ENCODE results near the gene TMEM250. TPM values are rescaled to one million over a fixed set of nuclear protein-coding genes. Genes with fewer than 3 reads are reported as not detected.
"Not testable (repeated sequence)": the region's sequence is repeated elsewhere in the genome, so short reads cannot be mapped to it uniquely, and the experiment has no call there.

The TMEM250 gene
- total RNA-seq, 1 donor from 2014 or later = 29.8 TPM

DNA sequence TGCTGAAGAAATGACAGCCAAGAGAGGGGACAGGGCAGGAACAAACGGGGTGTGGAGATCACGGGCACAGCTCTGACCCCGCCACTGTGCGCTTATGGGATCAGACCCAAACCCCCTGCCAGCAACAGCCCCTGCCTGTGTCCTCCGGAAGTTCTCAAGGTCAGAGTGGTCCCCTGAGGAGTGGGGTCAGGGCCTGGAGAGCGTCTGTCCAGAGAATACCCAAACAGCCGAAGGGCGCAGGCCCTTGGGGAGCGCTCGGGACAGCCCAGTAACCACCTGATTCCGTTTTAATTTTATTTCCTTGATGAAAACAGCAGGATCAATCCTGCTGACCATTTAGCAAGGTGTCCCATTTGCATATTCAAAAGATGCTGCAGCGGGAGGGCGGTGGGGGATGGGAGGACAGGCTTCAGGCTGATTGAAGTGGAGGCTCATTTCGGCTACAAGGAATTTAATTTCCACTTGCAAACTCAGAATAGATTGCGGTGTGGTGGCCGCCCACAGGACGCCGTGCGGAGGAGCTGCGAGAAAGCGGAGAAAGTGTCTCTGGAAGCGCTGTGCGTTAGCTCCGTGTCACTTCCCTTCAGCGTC lies 32.6 kb upstream of the TMEM250 start:
- TF ChIP-seq, protein P1, sequence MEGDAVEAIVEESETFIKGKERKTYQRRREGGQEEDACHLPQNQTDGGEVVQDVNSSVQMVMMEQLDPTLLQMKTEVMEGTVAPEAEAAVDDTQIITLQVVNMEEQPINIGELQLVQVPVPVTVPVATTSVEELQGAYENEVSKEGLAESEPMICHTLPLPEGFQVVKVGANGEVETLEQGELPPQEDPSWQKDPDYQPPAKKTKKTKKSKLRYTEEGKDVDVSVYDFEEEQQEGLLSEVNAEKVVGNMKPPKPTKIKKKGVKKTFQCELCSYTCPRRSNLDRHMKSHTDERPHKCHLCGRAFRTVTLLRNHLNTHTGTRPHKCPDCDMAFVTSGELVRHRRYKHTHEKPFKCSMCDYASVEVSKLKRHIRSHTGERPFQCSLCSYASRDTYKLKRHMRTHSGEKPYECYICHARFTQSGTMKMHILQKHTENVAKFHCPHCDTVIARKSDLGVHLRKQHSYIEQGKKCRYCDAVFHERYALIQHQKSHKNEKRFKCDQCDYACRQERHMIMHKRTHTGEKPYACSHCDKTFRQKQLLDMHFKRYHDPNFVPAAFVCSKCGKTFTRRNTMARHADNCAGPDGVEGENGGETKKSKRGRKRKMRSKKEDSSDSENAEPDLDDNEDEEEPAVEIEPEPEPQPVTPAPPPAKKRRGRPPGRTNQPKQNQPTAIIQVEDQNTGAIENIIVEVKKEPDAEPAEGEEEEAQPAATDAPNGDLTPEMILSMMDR (IDR thresholded peaks at IDR 0.05; ENCODE audit: insufficient read depth, low read depth, low read length) = no peak
- TF ChIP-seq EZH2 (IDR thresholded peaks at IDR 0.05; ENCODE audit: insufficient read depth, low read length) = no peak

DNA sequence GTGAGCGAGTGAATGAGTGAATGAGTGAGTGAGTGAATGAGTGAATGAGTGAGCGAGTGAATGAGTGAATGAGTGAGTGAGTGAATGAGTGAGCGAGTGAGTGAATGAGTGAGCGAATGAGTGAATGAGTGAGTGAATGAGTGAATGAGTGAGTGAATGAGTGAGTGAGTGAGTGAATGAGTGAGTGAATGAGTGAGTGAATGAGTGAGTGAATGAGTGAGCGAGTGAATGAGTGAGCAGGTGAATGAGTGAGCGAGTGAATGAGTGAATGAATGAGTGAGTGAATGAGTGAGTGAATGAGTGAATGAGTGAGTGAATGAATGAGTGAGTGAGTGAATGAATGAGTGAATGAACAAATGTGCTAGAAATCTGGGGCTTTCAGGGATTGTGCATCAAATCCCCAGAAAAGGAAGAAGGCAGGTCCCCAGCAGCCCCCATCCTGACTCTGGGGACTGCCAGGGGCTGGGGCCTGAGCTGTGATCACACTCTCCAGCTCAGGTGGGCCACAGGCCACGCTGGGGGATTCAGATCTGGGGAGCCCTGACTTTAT lies 32.1 kb upstream of the TMEM250 start:
- not testable (repeated sequence) for H3K36me3 Mint-ChIP-seq (ENCODE audit: low read depth, unreplicated experiment); H3K9me3 ChIP-seq (ENCODE audit: insufficient read depth, low read depth, low read length); H3K4me1 ChIP-seq (ENCODE audit: insufficient read depth, low read length); H3K4me2 ChIP-seq (ENCODE audit: low read length); H3K4me3 ChIP-seq (ENCODE audit: insufficient read depth, low read depth, low read length); H3K79me2 ChIP-seq (ENCODE audit: insufficient read depth, low read length); H3K4me3 Mint-ChIP-seq (ENCODE audit: unreplicated experiment); H3K9ac ChIP-seq (ENCODE audit: low read length); H3K4me1 Mint-ChIP-seq (ENCODE audit: low read depth, unreplicated experiment); H3K27ac ChIP-seq (ENCODE audit: low read depth, low read length); H2AFZ ChIP-seq (ENCODE audit: low read depth, low read length); H4K20me1 ChIP-seq (ENCODE audit: insufficient read depth, low read length); DNase-seq (ENCODE audit: low read depth); H3K9me3 Mint-ChIP-seq (ENCODE audit: unreplicated experiment); H3K27ac Mint-ChIP-seq (ENCODE audit: unreplicated experiment); H3K36me3 ChIP-seq (ENCODE audit: insufficient read depth, low read length); FAIRE-seq
- peaks cover 31% of the 10 kb centered on the region for H3K27me3 Mint-ChIP-seq (ENCODE audit: low read depth, unreplicated experiment)
- peaks cover 13% of the 10 kb centered on the region for H3K27me3 ChIP-seq (ENCODE audit: insufficient read depth, low read length)

More for the DNA sequence above, 32.6 kb upstream of the TMEM250 start:
- Histone ChIP-seq H3K36me3 (ENCODE audit: insufficient read depth, low read length) (no peaks in the 10 kb centered on the region), H2AFZ (ENCODE audit: low read depth, low read length) (no peak overlapping the region), H3K27ac (ENCODE audit: low read depth, low read length) (no peak overlapping the region), H3K4me1 (ENCODE audit: insufficient read depth, low read length) (no peaks in the 10 kb centered on the region), H3K9ac (ENCODE audit: low read length) (no peak overlapping the region), H3K9me3 (ENCODE audit: insufficient read depth, low read depth, low read length) (no peaks in the 10 kb centered on the region), H3K27me3 (ENCODE audit: insufficient read depth, low read length) (peaks cover 15% of the 10 kb centered on the region), H3K79me2 (ENCODE audit: insufficient read depth, low read length) (no peaks in the 10 kb centered on the region), H3K4me2 (ENCODE audit: low read length) (no peak overlapping the region), H3K4me3 (ENCODE audit: insufficient read depth, low read depth, low read length) (no peak overlapping the region), H4K20me1 (ENCODE audit: insufficient read depth, low read length) (no peaks in the 10 kb centered on the region)
- H3K4me1 Mint-ChIP-seq (ENCODE audit: low read depth, unreplicated experiment) = peaks cover 2% of the 10 kb centered on the region
- peaks cover 26% of the 10 kb centered on the region for H3K27me3 Mint-ChIP-seq (ENCODE audit: low read depth, unreplicated experiment)
- no peaks in the 10 kb centered on the region for H3K9me3 Mint-ChIP-seq (ENCODE audit: unreplicated experiment)
- no peak for DNase-seq (ENCODE audit: low read depth)
- H3K4me3 Mint-ChIP-seq (ENCODE audit: unreplicated experiment) = peak overlapping the region; percentile 57
- H3K36me3 Mint-ChIP-seq (ENCODE audit: low read depth, unreplicated experiment) = peaks cover 3% of the 10 kb centered on the region
- FAIRE-seq = no peak
- no peak overlapping the region for H3K27ac Mint-ChIP-seq (ENCODE audit: unreplicated experiment)

DNA sequence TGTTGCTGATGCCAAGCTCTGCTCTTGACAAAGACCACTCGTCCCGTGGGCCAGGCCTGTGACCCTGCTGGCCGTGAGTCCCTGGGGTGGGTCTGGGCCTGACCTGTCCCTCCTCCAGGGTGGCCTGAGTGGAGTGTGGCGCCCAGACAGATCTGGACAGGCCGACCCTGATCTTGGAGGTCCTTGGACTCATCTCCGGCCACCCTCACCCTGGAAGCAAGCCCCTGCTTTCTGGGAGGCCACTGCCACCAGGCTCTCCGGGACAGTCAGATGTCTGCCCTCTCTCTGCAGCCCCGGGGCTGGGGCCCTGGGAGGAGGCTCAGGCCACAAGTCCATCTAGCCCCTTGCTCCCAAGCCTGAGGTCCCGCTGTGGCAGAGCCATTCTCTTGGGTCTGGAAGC lies 31.2 kb upstream of the TMEM250 start:
- no peak overlapping the region for H3K27ac Mint-ChIP-seq (ENCODE audit: unreplicated experiment)
- Histone ChIP-seq H3K9me3 (ENCODE audit: insufficient read depth, low read depth, low read length) (no peaks in the 10 kb centered on the region), H3K9ac (ENCODE audit: low read length) (no peak overlapping the region), H2AFZ (ENCODE audit: low read depth, low read length) (no peak overlapping the region), H3K79me2 (ENCODE audit: insufficient read depth, low read length) (no peaks in the 10 kb centered on the region), H3K4me3 (ENCODE audit: insufficient read depth, low read depth, low read length) (no peak overlapping the region), H3K27ac (ENCODE audit: low read depth, low read length) (no peak overlapping the region), H4K20me1 (ENCODE audit: insufficient read depth, low read length) (no peaks in the 10 kb centered on the region), H3K4me1 (ENCODE audit: insufficient read depth, low read length) (no peaks in the 10 kb centered on the region), H3K36me3 (ENCODE audit: insufficient read depth, low read length) (no peaks in the 10 kb centered on the region), H3K27me3 (ENCODE audit: insufficient read depth, low read length) (peaks cover 11% of the 10 kb centered on the region), H3K4me2 (ENCODE audit: low read length) (no peak overlapping the region)
- no peak for TF ChIP-seq EZH2 (IDR thresholded peaks at IDR 0.05; ENCODE audit: insufficient read depth, low read length)
- TF ChIP-seq, protein P1 (IDR thresholded peaks at IDR 0.05; ENCODE audit: insufficient read depth, low read depth, low read length) = no peak
- H3K36me3 Mint-ChIP-seq (ENCODE audit: low read depth, unreplicated experiment) = no peaks in the 10 kb centered on the region
- H3K27me3 Mint-ChIP-seq (ENCODE audit: low read depth, unreplicated experiment) = peaks cover 31% of the 10 kb centered on the region
- DNase-seq (ENCODE audit: low read depth) = no peak
- H3K4me1 Mint-ChIP-seq (ENCODE audit: low read depth, unreplicated experiment) = peaks cover 2% of the 10 kb centered on the region
- no peak overlapping the region for H3K4me3 Mint-ChIP-seq (ENCODE audit: unreplicated experiment)
- H3K9me3 Mint-ChIP-seq (ENCODE audit: unreplicated experiment) = no peaks in the 10 kb centered on the region
- FAIRE-seq = no peak

All from astrocyte (in vitro differentiated cells and primary cell).